ELF-1 (cell line): Measurements from ENCODE around the gene NXN.
"Not testable (repeated sequence)": the region's sequence is repeated elsewhere in the genome, so short reads cannot be mapped to it uniquely, and the experiment has no call there.

Source experiments
- DNase-seq: peaks from one replicate; pipeline ENCODE4 v3.0.0-alpha.2; 2016; ENCODE audit warnings: low read depth, low spot score

Gene NXN

GRCh38 chr17:866568-867103 is 112.9 kb downstream of the NXN start:
- no peak for DNase-seq

GRCh38 chr17:864315-864714 is 115.3 kb downstream of the NXN start:
- DNase-seq = no peak

- no peak for DNase-seq
These were observed 115.7 kb downstream of the NXN start for GRCh38 chr17:863880-864279.

GRCh38 chr17:862582-862981 is 117.0 kb downstream of the NXN start:
- DNase-seq = no peak

GRCh38 chr17:861364-861763 is 118.2 kb downstream of the NXN start:
- DNase-seq = no peak

GRCh38 chr17:860805-861204 is 118.8 kb downstream of the NXN start:
- no peak for DNase-seq

GRCh38 chr17:859824-860195 is 119.8 kb downstream of the NXN start:
- no peak for DNase-seq

- DNase-seq = no peak
These were observed 120.3 kb downstream of the NXN start for GRCh38 chr17:859061-859823.

GRCh38 chr17:856149-856548 is 123.4 kb downstream of the NXN start:
- DNase-seq = no peak

- DNase-seq = no peak
These were observed 124.0 kb downstream of the NXN start for GRCh38 chr17:855569-855968.

GRCh38 chr17:852850-853249 is 126.7 kb downstream of the NXN start:
- DNase-seq = not testable (repeated sequence)

- no peak for DNase-seq
These were observed 127.2 kb downstream of the NXN start for GRCh38 chr17:852349-852748.

- DNase-seq = no peak
These were observed 127.7 kb downstream of the NXN start for GRCh38 chr17:851924-852323.

GRCh38 chr17:850851-851763 is 128.5 kb downstream of the NXN start:
- no peak for DNase-seq

- no peak for DNase-seq
These were observed 129.3 kb downstream of the NXN start for GRCh38 chr17:850086-850850.

GRCh38 chr17:848402-848801 is 131.2 kb downstream of the NXN start:
- DNase-seq = no peak

GRCh38 chr17:846901-847843 is 132.4 kb downstream of the NXN start:
- DNase-seq = no peak

- no peak for DNase-seq
These were observed 138.3 kb downstream of the NXN start for GRCh38 chr17:841313-841712.

GRCh38 chr17:838486-838885 is 141.1 kb downstream of the NXN start:
- DNase-seq = no peak

- DNase-seq = peak; percentile 63
These were observed 143.4 kb downstream of the NXN start for GRCh38 chr17:836151-836550.

GRCh38 chr17:835721-836120 is 143.9 kb downstream of the NXN start:
- DNase-seq = not testable (repeated sequence)
